SK-N-SH treated with all-trans-retinoic acid at 6 μM for 48 hours (cell line): ENCODE results near the gene PDE4B.

Experiments
- ARNTL ChIP-seq: fragments of 450-650 bp; formaldehyde crosslinking; IDR thresholded peaks from 2 replicates; pipeline ENCODE4 v1.5.0; 2020; ENCODE audit warnings: low read depth, mild to moderate bottlenecking, moderate library complexity, borderline replicate concordance
- BACH2 ChIP-seq: fragments of 250-450 bp; sonication (Bioruptor Pico); IDR thresholded peaks from 2 replicates; pipeline ENCODE4 v1.9.0; 2021; ENCODE audit warnings: mild to moderate bottlenecking, borderline replicate concordance
- CSDC2 ChIP-seq: fragments of 250-450 bp; sonication (Bioruptor Pico); IDR thresholded peaks from 2 replicates; pipeline ENCODE4 v1.5.0; 2020; ENCODE audit warnings: mild to moderate bottlenecking, moderate library complexity
- OSR1 ChIP-seq: fragments of 250-450 bp; sonication (Bioruptor Pico); IDR thresholded peaks from 2 replicates; pipeline ENCODE4 v1.8.0; 2022; ENCODE audit warnings: moderate library complexity, mild to moderate bottlenecking, inconsistent platforms
- RARB ChIP-seq: fragments of 250-450 bp; sonication (Bioruptor Pico); IDR thresholded peaks from 2 replicates; pipeline ENCODE4 v1.8.0; 2021; ENCODE audit warnings: mild to moderate bottlenecking, moderate library complexity
- TCF4 ChIP-seq: fragments of 250-450 bp; sonication (Bioruptor Pico); IDR thresholded peaks from 2 replicates; pipeline ENCODE4 v1.8.0; 2021; ENCODE audit warnings: mild to moderate bottlenecking, moderate library complexity, borderline replicate concordance
- ZC3H10 ChIP-seq: fragments of 250-450 bp; sonication (Bioruptor Pico); IDR thresholded peaks from 2 replicates; pipeline ENCODE4 v1.5.1; 2021; ENCODE audit warnings: mild to moderate bottlenecking, moderate library complexity
- ZFP3 ChIP-seq: fragments of 250-450 bp; sonication (Bioruptor Pico); IDR thresholded peaks from 2 replicates; pipeline ENCODE4 v1.5.0; 2020; ENCODE audit warnings: mild to moderate bottlenecking, moderate library complexity
- ZFP30 ChIP-seq: fragments of 450-650 bp; formaldehyde crosslinking; IDR thresholded peaks from 2 replicates; pipeline ENCODE4 v1.5.0; 2022; ENCODE audit warnings: mild to moderate bottlenecking, moderate library complexity
- ZNF565 ChIP-seq: fragments of 450-650 bp; formaldehyde crosslinking; conservative IDR thresholded peaks from 2 replicates; pipeline ENCODE4 v1.5.0; 2020; ENCODE audit warnings: low read depth, mild to moderate bottlenecking, moderate library complexity
- ZNF8 ChIP-seq: fragments of 450-650 bp; formaldehyde crosslinking; IDR thresholded peaks from 2 replicates; pipeline ENCODE4 v1.5.0; 2020; ENCODE audit warnings: mild to moderate bottlenecking, moderate library complexity
- TF ChIP-seq, protein P1 (sequence below): fragments of 250-450 bp; sonication (Bioruptor Pico); IDR thresholded peaks from 2 replicates; pipeline ENCODE4 v1.8.0; 2020; ENCODE audit warnings: mild to moderate bottlenecking, moderate library complexity, borderline replicate concordance

DNA sequence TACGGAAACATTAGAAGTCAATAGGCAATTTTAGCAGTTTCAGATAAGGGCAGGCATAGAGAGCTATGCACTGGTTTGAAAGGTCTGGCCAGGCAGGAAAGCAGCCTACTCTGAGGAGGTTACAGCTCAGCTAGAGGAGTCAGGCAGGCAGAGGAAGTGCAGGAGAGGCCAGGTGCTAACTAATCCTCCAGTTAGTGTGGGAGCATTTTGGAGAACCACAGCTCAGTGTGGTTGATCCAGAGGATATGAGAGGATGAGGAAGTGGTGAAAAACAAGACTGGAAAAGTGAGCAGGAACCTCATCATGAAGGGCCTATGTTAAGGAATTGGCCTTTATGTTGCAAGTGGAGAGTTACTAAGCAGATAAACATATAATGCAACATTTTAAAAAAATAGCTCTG, 458.9 kb downstream of the PDE4B start:
- TF ChIP-seq ZFP30 (CRISPR knock-in tag) = no peak
- no peak for TF ChIP-seq ZFP3 (CRISPR knock-in tag)
- TF ChIP-seq, protein P1, sequence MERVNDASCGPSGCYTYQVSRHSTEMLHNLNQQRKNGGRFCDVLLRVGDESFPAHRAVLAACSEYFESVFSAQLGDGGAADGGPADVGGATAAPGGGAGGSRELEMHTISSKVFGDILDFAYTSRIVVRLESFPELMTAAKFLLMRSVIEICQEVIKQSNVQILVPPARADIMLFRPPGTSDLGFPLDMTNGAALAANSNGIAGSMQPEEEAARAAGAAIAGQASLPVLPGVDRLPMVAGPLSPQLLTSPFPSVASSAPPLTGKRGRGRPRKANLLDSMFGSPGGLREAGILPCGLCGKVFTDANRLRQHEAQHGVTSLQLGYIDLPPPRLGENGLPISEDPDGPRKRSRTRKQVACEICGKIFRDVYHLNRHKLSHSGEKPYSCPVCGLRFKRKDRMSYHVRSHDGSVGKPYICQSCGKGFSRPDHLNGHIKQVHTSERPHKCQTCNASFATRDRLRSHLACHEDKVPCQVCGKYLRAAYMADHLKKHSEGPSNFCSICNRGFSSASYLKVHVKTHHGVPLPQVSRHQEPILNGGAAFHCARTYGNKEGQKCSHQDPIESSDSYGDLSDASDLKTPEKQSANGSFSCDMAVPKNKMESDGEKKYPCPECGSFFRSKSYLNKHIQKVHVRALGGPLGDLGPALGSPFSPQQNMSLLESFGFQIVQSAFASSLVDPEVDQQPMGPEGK (CRISPR knock-in tag) = no peak
- TF ChIP-seq ZC3H10 (CRISPR knock-in tag) = no peak
- TF ChIP-seq RARB (CRISPR knock-in tag) = no peak
- no peak for TF ChIP-seq ZNF8 (CRISPR knock-in tag)
- no peak for TF ChIP-seq ZNF565 (CRISPR knock-in tag)
- TF ChIP-seq ARNTL (CRISPR knock-in tag) = no peak
- no peak for TF ChIP-seq TCF4
- TF ChIP-seq OSR1 (CRISPR knock-in tag) = no peak
- TF ChIP-seq CSDC2 (CRISPR knock-in tag) = no peak
- no peak for TF ChIP-seq BACH2 (CRISPR knock-in tag)
